Upper lobe of right lung (tissue), 1 donor: ENCODE results near the gene TACC3. TPM values are rescaled to one million over a fixed set of nuclear protein-coding genes. Genes with fewer than 3 reads are reported as not detected.

Experiments used
- ATAC-seq: fragments of 200-7000 bp; cut with Tn5 transposase; one replicate; pipeline ENCODE4 v1.9.1; 2020; ENCODE audit warnings: mild to moderate bottlenecking, moderate library complexity
- DNase-seq: peaks from one replicate; pipeline ENCODE4 v3.0.0-alpha.2; 2020
- H3K27ac ChIP-seq: fragments of 200-600 bp; one replicate; pipeline ENCODE4 v1.8.0; 2022
- H3K27me3 ChIP-seq: fragments of 200-600 bp; one replicate; pipeline ENCODE4 v1.8.0; 2022; ENCODE audit warnings: mild to moderate bottlenecking
- H3K36me3 ChIP-seq: fragments of 200-600 bp; one replicate; pipeline ENCODE4 v1.8.0; 2022
- H3K4me1 ChIP-seq: fragments of 200-600 bp; one replicate; pipeline ENCODE4 v1.8.0; 2022
- H3K4me3 ChIP-seq: fragments of 200-600 bp; one replicate; pipeline ENCODE4 v1.8.0; 2022; ENCODE audit warnings: mild to moderate bottlenecking
- H3K9me3 ChIP-seq: fragments of 200-600 bp; one replicate; pipeline ENCODE4 v1.8.0; 2022
- intact Hi-C: fragments of 100-400 bp; cut with DNase I; formaldehyde crosslinking; loops from one replicate; pipeline ENCODE4 v1.11.0; 2022
- total RNA-seq: library from RNA; stranded (reverse); fragmentation: NEBNext Ultra II Directional; extraction: Animal tissue kit (Norgen Biotek cat#: 25700); gene quantifications from one replicate; pipeline ENCODE4 v1.2.1, GENCODE V29; 2021
- TF ChIP-seq, protein P1 (sequence below): fragments of 200-600 bp; IDR thresholded peaks from one replicate; pipeline ENCODE4 v1.8.0; 2022; ENCODE audit warnings: antibody characterized with exemption
- donor health status: DM: no; HTN: yes; CAD: no; lungs with severe emphysema.

The TACC3 gene
- total RNA-seq, 1 donor from 2014 or later = 13.3 TPM

DNA sequence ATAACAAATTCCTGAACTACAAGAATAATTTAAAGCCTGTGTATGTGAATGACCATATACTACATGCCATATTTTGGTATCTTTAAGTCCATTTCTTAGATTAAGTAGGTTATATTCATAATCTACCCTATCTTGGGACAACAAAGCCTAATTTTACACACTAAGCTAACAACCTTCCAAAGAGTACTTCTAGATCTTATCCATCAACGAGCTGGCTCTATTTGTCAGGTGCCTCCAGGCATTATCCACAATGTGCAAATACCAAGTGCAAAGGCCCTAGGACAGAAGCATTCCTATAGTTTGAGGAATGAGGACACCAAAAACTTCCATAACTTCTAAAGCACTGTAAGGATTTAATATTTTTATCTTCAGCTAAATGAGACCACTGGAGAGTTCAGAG, 12.7 kb upstream of the TACC3 start:
- ATAC-seq (no peak), DNase-seq (no peak)
- Histone ChIP-seq H3K36me3 (peaks cover 29% of the 10 kb centered on the region), H3K4me3 (no peak overlapping the region), H3K9me3 (no peaks in the 10 kb centered on the region), H3K27me3 (no peaks in the 10 kb centered on the region), H3K27ac (peak overlapping the region; percentile 1), H3K4me1 (peaks cover 25% of the 10 kb centered on the region)
- intact Hi-C loops = no loop called here
- TF ChIP-seq, protein P1, sequence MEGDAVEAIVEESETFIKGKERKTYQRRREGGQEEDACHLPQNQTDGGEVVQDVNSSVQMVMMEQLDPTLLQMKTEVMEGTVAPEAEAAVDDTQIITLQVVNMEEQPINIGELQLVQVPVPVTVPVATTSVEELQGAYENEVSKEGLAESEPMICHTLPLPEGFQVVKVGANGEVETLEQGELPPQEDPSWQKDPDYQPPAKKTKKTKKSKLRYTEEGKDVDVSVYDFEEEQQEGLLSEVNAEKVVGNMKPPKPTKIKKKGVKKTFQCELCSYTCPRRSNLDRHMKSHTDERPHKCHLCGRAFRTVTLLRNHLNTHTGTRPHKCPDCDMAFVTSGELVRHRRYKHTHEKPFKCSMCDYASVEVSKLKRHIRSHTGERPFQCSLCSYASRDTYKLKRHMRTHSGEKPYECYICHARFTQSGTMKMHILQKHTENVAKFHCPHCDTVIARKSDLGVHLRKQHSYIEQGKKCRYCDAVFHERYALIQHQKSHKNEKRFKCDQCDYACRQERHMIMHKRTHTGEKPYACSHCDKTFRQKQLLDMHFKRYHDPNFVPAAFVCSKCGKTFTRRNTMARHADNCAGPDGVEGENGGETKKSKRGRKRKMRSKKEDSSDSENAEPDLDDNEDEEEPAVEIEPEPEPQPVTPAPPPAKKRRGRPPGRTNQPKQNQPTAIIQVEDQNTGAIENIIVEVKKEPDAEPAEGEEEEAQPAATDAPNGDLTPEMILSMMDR = no peak

GRCh38 chr4:1711055-1711570, 10.2 kb upstream of the TACC3 start:
- peaks cover 42% of the 10 kb centered on the region for H3K4me1 ChIP-seq
- ATAC-seq (no peak), DNase-seq (peak; percentile 61)
- H3K9me3 ChIP-seq = no peaks in the 10 kb centered on the region
- TF ChIP-seq, protein P1 = no peak
- intact Hi-C loops = no loop called here
- peak overlapping the region; percentile 83 for H3K4me3 ChIP-seq
- peaks cover 9% of the 10 kb centered on the region for H3K36me3 ChIP-seq
- no peaks in the 10 kb centered on the region for H3K27me3 ChIP-seq
- H3K27ac ChIP-seq = peak overlapping the region; percentile 99

GRCh38 chr4:1711571-1712215, 9.6 kb upstream of the TACC3 start:
- H3K27ac ChIP-seq = peak overlapping the region; percentile 99
- peaks cover 42% of the 10 kb centered on the region for H3K4me1 ChIP-seq
- no peaks in the 10 kb centered on the region for H3K9me3 ChIP-seq
- TF ChIP-seq, protein P1 = no peak
- DNase-seq (peak; percentile 76), ATAC-seq (peak; percentile 42)
- peak overlapping the region; percentile 83 for H3K4me3 ChIP-seq
- no peaks in the 10 kb centered on the region for H3K27me3 ChIP-seq
- peaks cover 5% of the 10 kb centered on the region for H3K36me3 ChIP-seq
- intact Hi-C loops = no loop called here

GRCh38 chr4:1712216-1713002, 8.9 kb upstream of the TACC3 start, which contains the start of gene SLBP:
Gene SLBP (minus strand): TSS chr4:1712319. CDS start chr4:1712188, 131 bp downstream.
- H3K36me3 ChIP-seq = peaks cover 12% of the 10 kb centered on the region
- H3K9me3 ChIP-seq = no peaks in the 10 kb centered on the region
- peak within 1 kb of the TSS; percentile 83 for H3K4me3 ChIP-seq
- peak within 1 kb of the TSS; percentile 99 for H3K27ac ChIP-seq
- no peaks in the 10 kb centered on the region for H3K27me3 ChIP-seq
- intact Hi-C loops = no loop called here
- TF ChIP-seq, protein P1 = no peak
- H3K4me1 ChIP-seq = peaks cover 42% of the 10 kb centered on the region
- peak; percentile 99 for DNase-seq
- ATAC-seq = peak; percentile 95

GRCh38 chr4:1713003-1713851, 8.1 kb upstream of the TACC3 start:
- peak; percentile 0 for ATAC-seq
- intact Hi-C loops = no loop called here
- H3K27ac ChIP-seq = peak overlapping the region; percentile 99
- peaks cover 42% of the 10 kb centered on the region for H3K4me1 ChIP-seq
- peak; percentile 35 for DNase-seq
- peak overlapping the region; percentile 83 for H3K4me3 ChIP-seq
- TF ChIP-seq, protein P1 = no peak
- no peaks in the 10 kb centered on the region for H3K27me3 ChIP-seq
- no peaks in the 10 kb centered on the region for H3K9me3 ChIP-seq
- peaks cover 20% of the 10 kb centered on the region for H3K36me3 ChIP-seq
